ENCODE results near the gene ADAM10. TPM values are rescaled to one million over a fixed set of nuclear protein-coding genes. Genes with fewer than 3 reads are reported as not detected.

Gene ADAM10
- total and polyA plus RNA-seq, 2 of the 8 experiments (the other 6 are each of a cell fraction or from before 2014, with no cell fraction given): 46.5 to 163 TPM

DNA sequence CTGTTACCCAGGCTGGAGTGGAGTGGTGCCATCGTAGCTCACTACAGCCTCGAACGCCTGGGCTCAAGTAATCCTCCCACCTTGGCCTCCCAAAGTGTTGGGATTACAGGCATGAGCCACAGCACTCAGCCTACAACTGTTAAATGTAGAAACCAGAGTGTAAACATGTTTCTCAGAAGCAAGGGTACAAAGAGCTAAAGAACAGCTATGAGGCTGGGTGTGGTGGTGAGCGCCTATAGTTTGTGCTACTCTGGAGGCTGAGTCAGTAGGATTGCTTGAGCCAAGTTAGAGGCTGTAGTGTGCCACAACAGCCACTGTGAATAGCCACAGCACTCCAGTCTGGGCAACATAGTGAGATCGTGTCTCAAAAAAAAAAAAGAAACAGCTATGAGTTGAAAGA lies 16.8 kb upstream of the ADAM10 start:
- Histone ChIP-seq H4K20me1 (replicated peaks in 1 of 2; ENCODE audit: control insufficient read depth in 1 of 2, insufficient read depth in 2 of 2, low read length in 2 of 2) (no peaks in the 10 kb centered on the region), H3K27me3 (replicated peaks in 1 of 4; ENCODE audit: control insufficient read depth in 3 of 4, extremely low read depth in 1 of 4, insufficient read depth in 3 of 4, low read length in 3 of 4) (no peaks in the 10 kb centered on the region), H4K8ac (ENCODE audit: extremely low read depth, insufficient read depth, low read length) (no peak overlapping the region), H2BK5ac (ENCODE audit: low read depth, low read length) (no peak overlapping the region), H3K9ac (replicated peaks in 1 of 4; ENCODE audit: extremely low read depth in 1 of 4, low read depth in 3 of 4, low read length in 3 of 4) (no peak overlapping the region), H3K36me3 (ENCODE audit: control insufficient read depth in 2 of 4, insufficient read depth in 4 of 4, low read length in 3 of 4) (no peaks in the 10 kb centered on the region), H3K4me3 (ENCODE audit: extremely low read depth in 1 of 4, insufficient read depth in 2 of 4, low read depth in 3 of 4, low read length in 4 of 4) (no peak overlapping the region), H4K5ac (ENCODE audit: insufficient read length, low read depth, low read length) (no peak overlapping the region), H3K23ac (ENCODE audit: insufficient read length) (no peak overlapping the region), H2AK5ac (ENCODE audit: low read depth, low read length) (no peak overlapping the region), H2BK120ac (replicated peaks; ENCODE audit: low read depth, low read length) (no peak overlapping the region), H3K9me3 (ENCODE audit: insufficient read depth in 2 of 2, low read depth in 1 of 2, low read length in 1 of 2) (no peaks in the 10 kb centered on the region), H2BK20ac (ENCODE audit: low read length) (no peak overlapping the region), H3K18ac (ENCODE audit: extremely low read depth, low read length) (no peak overlapping the region), H3K27ac (ENCODE audit: low read depth, low read length) (no peak overlapping the region), H3K4ac (replicated peaks; ENCODE audit: insufficient read length, low read depth, low read length) (no peak overlapping the region), H3K23me2 (ENCODE audit: low read depth, low read length) (peaks cover 5% of the 10 kb centered on the region; the same call in 1 of the 2 replicates), H2AFZ (ENCODE audit: low read length) (no peak overlapping the region), H2BK15ac (ENCODE audit: low read length) (no peak overlapping the region), H2BK12ac (ENCODE audit: low read depth, low read length) (no peak overlapping the region), H3K4me1 (replicated peaks in 1 of 4; ENCODE audit: control insufficient read depth in 3 of 4, insufficient read depth in 4 of 4, low read length in 3 of 4) (peaks cover 0 to 2% (median 0%) of the 10 kb centered on the region in 4 experiments; a peak in 2 of 7 replicates), H3K79me1 (ENCODE audit: low read depth, low read length) (no peaks in the 10 kb centered on the region), H3K4me2 (ENCODE audit: insufficient read depth in 1 of 2, low read depth in 2 of 2, low read length in 2 of 2) (no peak overlapping the region), H4K91ac (replicated peaks; ENCODE audit: insufficient read length, low read length) (no peak overlapping the region), H3K79me2 (ENCODE audit: control insufficient read depth in 1 of 2, insufficient read depth in 2 of 2, low read length in 2 of 2) (no peaks in the 10 kb centered on the region), H3K56ac (replicated peaks; ENCODE audit: insufficient read length, low read depth, low read length) (no peak overlapping the region), H3K14ac (ENCODE audit: insufficient read length) (no peak overlapping the region)
- TF ChIP-seq GTF2F1 (IDR thresholded peaks at IDR 0.05; ENCODE audit: borderline replicate concordance, low read depth, low read length) (no peak), TEAD4 (IDR thresholded peaks at IDR 0.05; ENCODE audit: low read depth, low read length) (no peak), NANOG (IDR thresholded peaks at IDR 0.05; ENCODE audit: insufficient read depth, low read depth, low read length, poor library complexity, severe bottlenecking) (no peak), GABPA (IDR thresholded peaks at IDR 0.05; ENCODE audit: borderline replicate concordance, insufficient read depth, low read length) (no peak), BCL11A (IDR thresholded peaks at IDR 0.05; ENCODE audit: low read depth in 2 of 2, low read length in 2 of 2) (no peak), RNF2 (IDR thresholded peaks at IDR 0.05; ENCODE audit: borderline replicate concordance, low read depth, low read length, missing control alignments, poor library complexity, severe bottlenecking) (no peak), EZH2 (IDR thresholded peaks at IDR 0.05; ENCODE audit: low read depth, low read length, severe bottlenecking) (no peak), JUN (IDR thresholded peaks at IDR 0.05; ENCODE audit: low read depth, low read length) (no peak), ASH2L (IDR thresholded peaks at IDR 0.05; ENCODE audit: low read length) (no peak)
- DNase-seq (ENCODE audit: low read depth in 1 of 2, low spot score in 2 of 2) (no peak), FAIRE-seq (no peak)
- CTCF ChIA-PET (ENCODE audit: partially characterized antibody): no interaction called here
- WGBS, 2 experiments (ENCODE audit: extremely low coverage in 1 of 2, insufficient coverage in 1 of 2, insufficient read length in 1 of 2, insufficient replicate concordance in 2 of 2, low coverage in 1 of 2, low lambda C conversion rate in 2 of 2, missing lambda C conversion rate in 1 of 2): 93% methylated on average over 5 of the region's 5 CpGs; no CpG with 5 or more reads in 1 of the 2 experiments
- POLR2A ChIA-PET (ENCODE audit: partially characterized antibody): no interaction called here

Data from H1 (cell line).